DOHH2 (cell line): ENCODE measurements around the gene PTPN7.

ENCODE experiments used
- H3F3A ChIP-seq: fragments of 200-600 bp; sonication (generic), shearing (Covaris generic); 2 replicates; pipeline ENCODE4 v1.6.0; 2016; ENCODE audit warnings: antibody characterized with exemption, mild to moderate bottlenecking; ENCODE audit not compliant: control insufficient read depth, insufficient read depth
- H3K27ac ChIP-seq: fragments of 200-600 bp; sonication (generic); 2 replicates; pipeline ENCODE4 v1.5.1; 2014; ENCODE audit warnings: low read depth, mild to moderate bottlenecking, low read length, moderate library complexity
- H3K27me3 ChIP-seq: fragments of 200-600 bp; sonication (generic); 2 replicates; pipeline ENCODE4 v1.6.1; 2014; ENCODE audit warnings: mild to moderate bottlenecking, low read length, mixed read lengths; ENCODE audit not compliant: control insufficient read depth
- H3K36me3 ChIP-seq: fragments of 200-600 bp; sonication (generic); 2 replicates; pipeline ENCODE4 v1.6.1; 2014; ENCODE audit warnings: mild to moderate bottlenecking, low read length, moderate library complexity, mixed read lengths; ENCODE audit not compliant: control insufficient read depth
- H3K4me1 ChIP-seq: fragments of 200-600 bp; sonication (generic); 2 replicates; pipeline ENCODE4 v1.6.1; 2014; ENCODE audit warnings: mild to moderate bottlenecking, low read length, mixed read lengths; ENCODE audit not compliant: control insufficient read depth
- H3K4me2 ChIP-seq: fragments of 200-600 bp; sonication (generic); 2 replicates; pipeline ENCODE4 v1.6.0; 2014; ENCODE audit warnings: mild to moderate bottlenecking, low read length, moderate library complexity
- H3K4me3 ChIP-seq: fragments of 200-600 bp; sonication (generic); 2 replicates; pipeline ENCODE4 v1.5.1; 2014; ENCODE audit warnings: mild to moderate bottlenecking, low read length, mixed read lengths
- H3K79me2 ChIP-seq: fragments of 200-600 bp; sonication (generic); 2 replicates; pipeline ENCODE4 v1.6.1; 2014; ENCODE audit warnings: mild to moderate bottlenecking, low read length, mixed read lengths; ENCODE audit not compliant: control insufficient read depth
- H3K9me2 ChIP-seq: fragments of 200-600 bp; sonication (generic); replicated peaks from 2 replicates; pipeline ENCODE4 v1.6.1; 2014; ENCODE audit warnings: mild to moderate bottlenecking, low read length, mixed read lengths; ENCODE audit not compliant: control insufficient read depth
- H3K9me3 ChIP-seq: fragments of 200-600 bp; sonication (generic); 2 replicates; pipeline ENCODE4 v1.6.1; 2014; ENCODE audit warnings: antibody characterized with exemption, low read length, mixed read lengths; ENCODE audit not compliant: control insufficient read depth, insufficient read depth
- H4K20me1 ChIP-seq: fragments of 200-600 bp; sonication (generic); 2 replicates; pipeline ENCODE4 v1.6.0; 2014; ENCODE audit warnings: low read depth, mild to moderate bottlenecking, antibody characterized with exemption, low read length, moderate library complexity; ENCODE audit not compliant: control insufficient read depth, insufficient read depth
- CTCF ChIP-seq: fragments of 200-600 bp; sonication (generic); IDR thresholded peaks from one replicate; pipeline ENCODE4 v1.5.1; 2014; ENCODE audit warnings: antibody characterized with exemption, mild to moderate bottlenecking, low read depth, low read length; ENCODE audit not compliant: poor library complexity, severe bottlenecking
- EZH2phosphoT487 ChIP-seq: fragments of 200-600 bp; sonication (generic); IDR thresholded peaks from 2 replicates; pipeline ENCODE4 v1.6.1; 2017; ENCODE audit warnings: borderline replicate concordance, mild to moderate bottlenecking, antibody characterized with exemption, low read length, moderate library complexity, mixed read lengths

Gene PTPN7

GRCh38 chr1:202202500-202203168 is 42.2 kb upstream of the PTPN7 start:
- Histone ChIP-seq H3K9me2 (no peaks in the 10 kb centered on the region), H3K79me2 (no peaks in the 10 kb centered on the region), H3K9me3 (0 out of 2 replicates have a peak, but pooled peaks cover 2% of the 10 kb centered on the region), H3K4me2 (no peak overlapping the region), H3K27ac (no peak overlapping the region), H3K4me3 (no peak overlapping the region), H3K4me1 (peaks cover 17% of the 10 kb centered on the region), H4K20me1 (no peaks in the 10 kb centered on the region), H3K36me3 (no peaks in the 10 kb centered on the region), H3F3A (0 out of 2 replicates have a peak, but pooled peaks cover 3% of the 10 kb centered on the region), H3K27me3 (peaks cover 3% of the 10 kb centered on the region; the same call in 1 of the 2 replicates)
- TF ChIP-seq EZH2phosphoT487 (no peak), CTCF (no peak)

GRCh38 chr1:202201971-202202370 is 41.6 kb upstream of the PTPN7 start:
- Histone ChIP-seq H3K9me3 (0 out of 2 replicates have a peak, but pooled peaks cover 2% of the 10 kb centered on the region), H3K4me2 (no peak overlapping the region), H4K20me1 (no peaks in the 10 kb centered on the region), H3K4me1 (peaks cover 17% of the 10 kb centered on the region), H3K27ac (no peak overlapping the region), H3K9me2 (no peaks in the 10 kb centered on the region), H3K36me3 (no peaks in the 10 kb centered on the region), H3K4me3 (no peak overlapping the region), H3K79me2 (no peaks in the 10 kb centered on the region), H3K27me3 (peaks cover 3% of the 10 kb centered on the region; the same call in 1 of the 2 replicates), H3F3A (0 out of 2 replicates have a peak, but pooled peaks cover 3% of the 10 kb centered on the region)
- TF ChIP-seq CTCF (no peak), EZH2phosphoT487 (no peak)

GRCh38 chr1:202201266-202201665 is 40.9 kb upstream of the PTPN7 start:
- Histone ChIP-seq H3K36me3 (no peaks in the 10 kb centered on the region), H3K9me2 (no peaks in the 10 kb centered on the region), H3K4me1 (peaks cover 17% of the 10 kb centered on the region), H3K4me2 (no peak overlapping the region), H3K9me3 (0 out of 2 replicates have a peak, but pooled peaks cover 2% of the 10 kb centered on the region), H3F3A (0 out of 2 replicates have a peak, but pooled peaks cover 3% of the 10 kb centered on the region), H3K79me2 (no peaks in the 10 kb centered on the region), H3K27ac (no peak overlapping the region), H3K4me3 (no peak overlapping the region), H3K27me3 (peaks cover 3% of the 10 kb centered on the region), H4K20me1 (no peaks in the 10 kb centered on the region)
- no peak for TF ChIP-seq CTCF
- TF ChIP-seq EZH2phosphoT487, result no peak
